Measurements from ENCODE around the gene HFE. TPM values are rescaled to one million over a fixed set of nuclear protein-coding genes. Genes with fewer than 3 reads are reported as not detected.

The HFE gene
- total and polyA plus RNA-seq, 2 of the 13 experiments (the other 11 are each of a cell fraction or from before 2014, with no cell fraction given) = 3.7 to 6.3 TPM

DNA sequence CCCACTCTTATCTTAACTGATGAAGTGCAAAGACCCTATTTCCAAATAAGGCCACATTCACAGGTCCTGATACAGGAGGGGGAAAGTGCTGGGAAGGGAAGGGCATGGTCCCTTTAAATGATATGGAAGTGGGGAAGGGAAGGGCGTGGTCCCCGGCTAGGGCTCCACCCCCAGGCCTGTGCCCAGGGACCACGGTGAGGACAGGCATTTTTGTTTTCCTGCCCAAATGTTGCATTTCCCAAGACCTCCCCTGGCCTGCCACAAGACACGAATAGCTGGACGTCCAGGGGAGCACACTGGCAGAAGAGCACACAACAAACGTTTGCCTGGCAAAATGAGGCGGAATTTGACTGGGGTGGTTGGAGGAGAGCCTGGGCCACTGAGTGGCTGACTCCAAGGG is 16.1 kb upstream of the HFE start (continued):
- TF ChIP-seq NCOR1 (IDR thresholded peaks at IDR 0.05; ENCODE audit: borderline replicate concordance, low read length) = no peak
- no peak for TF ChIP-seq ZNF646 (CRISPR knock-in tag; IDR thresholded peaks at IDR 0.05)
- 0 out of 4 replicates have a peak, but pooled peaks of 1 of the 2 experiments have one; percentile 22 for TF ChIP-seq POLR2A (IDR thresholded peaks at IDR 0.05; ENCODE audit: insufficient read depth in 1 of 2, low read depth in 2 of 2, low read length in 2 of 2)
- TF ChIP-seq MIER2 (CRISPR knock-in tag; IDR thresholded peaks at IDR 0.05) = no peak
- no peak for TF ChIP-seq CAMTA2 (CRISPR knock-in tag; IDR thresholded peaks at IDR 0.05; ENCODE audit: borderline replicate concordance)
- TF ChIP-seq ZNF225 (CRISPR knock-in tag; IDR thresholded peaks at IDR 0.05) = no peak
- no peak for TF ChIP-seq U2AF1 (optimal IDR thresholded peaks at IDR 0.05; ENCODE audit: low read depth, low read length)
- no peak for TF ChIP-seq ZNF850 (CRISPR knock-in tag; conservative IDR thresholded peaks at IDR 0.05)
- TF ChIP-seq HES4 (CRISPR knock-in tag; IDR thresholded peaks at IDR 0.05; ENCODE audit: borderline replicate concordance) = no peak
- no peak for TF ChIP-seq SSRP1 (CRISPR knock-in tag; IDR thresholded peaks at IDR 0.05)
- TF ChIP-seq ZFX (CRISPR knock-in tag; IDR thresholded peaks at IDR 0.05; ENCODE audit: low read depth) = peak; percentile 53
- no peak for TF ChIP-seq TRIM22 (IDR thresholded peaks at IDR 0.05)
- TF ChIP-seq TOPORS (CRISPR knock-in tag; IDR thresholded peaks at IDR 0.05) = no peak
- TF ChIP-seq ZNF687 (CRISPR knock-in tag; IDR thresholded peaks at IDR 0.05) = peak; percentile 41
- TF ChIP-seq SP5 (CRISPR knock-in tag; IDR thresholded peaks at IDR 0.05; ENCODE audit: borderline replicate concordance, low read depth) = peak; percentile 24; the same call in 1 of the 2 replicates
- TF ChIP-seq HOXA5 (CRISPR knock-in tag; IDR thresholded peaks at IDR 0.05) = no peak
